Adrenal gland (tissue), 12 donors: Measurements from ENCODE around the gene SLC66A3. TPM values are rescaled to one million over a fixed set of nuclear protein-coding genes. Genes with fewer than 3 reads are reported as not detected.

ENCODE experiments used
- DNase-seq, 7 donors: peaks; one replicate each; pipeline ENCODE4 v3.0.0-alpha.2; 2019 to 2020
- H3K27ac ChIP-seq, 5 donors: fragments of 200-600 bp; sonication (generic) in 4 of 5; 1 replicate in 3 of 5; 2 replicates in 2 of 5; pipeline versions ENCODE4 v1.5.1 to v1.8.0; 2016 to 2020; ENCODE audit warnings: mild to moderate bottlenecking in 1 of 5
- H3K27me3 ChIP-seq: fragments of 200-600 bp; 2 replicates; pipeline ENCODE4 v1.8.0; 2021
- H3K36me3 ChIP-seq, 2 donors: fragments of 200-600 bp; replicated peaks in 1 of 2; 1 replicate in 1 of 2; 2 replicates in 1 of 2; pipeline versions ENCODE4 v1.5.1 to v1.8.0; 2018 to 2022
- H3K4me1 ChIP-seq, 2 donors: fragments of 200-600 bp; replicated peaks in 1 of 2; 1 replicate in 1 of 2; 2 replicates in 1 of 2; pipeline versions ENCODE4 v1.5.1 to v1.8.0; 2018 to 2021
- H3K4me3 ChIP-seq, 4 donors: fragments of 200-600 bp; sonication (generic) in 3 of 4; one replicate each; pipeline ENCODE4 v1.5.1; 2016 to 2018
- H3K9me3 ChIP-seq, 3 donors: fragments of 200-600 bp; sonication (generic) in 1 of 3; replicated peaks in 1 of 3; 1 replicate in 2 of 3; 2 replicates in 1 of 3; pipeline versions ENCODE4 v1.5.1 to v1.8.0; 2016 to 2021
- CTCF ChIP-seq, 6 experiments: fragments of 450-650 bp in 4 of 6; fragments of 200-600 bp in 2 of 6; sonication (generic) in 1 of 6; IDR thresholded peaks; 1 replicate in 5 of 6; 2 replicates in 1 of 6; pipeline versions ENCODE4 v1.5.1 to v1.8.0; 2016 to 2021; ENCODE audit warnings: antibody characterized with exemption in 6 of 6, mild to moderate bottlenecking in 2 of 6, moderate library complexity in 1 of 6
- POLR2A ChIP-seq, 2 donors: fragments of 450-650 bp; IDR thresholded peaks; one replicate each; pipeline ENCODE4 v1.6.1; 2017; ENCODE audit warnings: antibody characterized with exemption in 2 of 2, mild to moderate bottlenecking in 2 of 2, moderate library complexity in 1 of 2
- WGBS, 4 donors: extraction: QIAGEN DNeasy Blood & Tissue Kit in 2 of 4; methylation state at CpG; one replicate each; pipeline versions ENCODE4 v1.1.5 to v1.1.7; 2013 to 2017; 5-methylcytosine and 5-hydroxymethylcytosine counted together
- intact Hi-C, 2 donors: fragments of 100-400 bp; cut with DNase I; formaldehyde crosslinking; loops; one replicate each; pipeline versions ENCODE4 v1.14.1 to v1.15.0; 2022 to 2023
- polyA plus RNA-seq, 3 donors: library from polyadenylated mRNA; stranded (reverse); fragments of 200-250 nt in 2 of 3; fragments of 350-450 nt in 1 of 3; fragmentation: Illumina TruSeq in 1 of 3; extraction: RNeasy Lipid Tissue Mini Kit (QIAGEN cat#74804) in 1 of 3; gene quantifications; one replicate each; pipeline ENCODE4 v1.2.3, GENCODE V29; 2013 to 2014
- total RNA-seq, 9 donors: library from RNA; depleted of rRNA in 4 of 9; stranded (reverse); fragments of >200 nt in 4 of 9; fragments of 120-200 nt in 1 of 9; fragmentation: NEBNext Ultra II Directional in 1 of 9; extraction: Animal tissue kit (Norgen Biotek cat#: 25700) in 1 of 9; gene quantifications; one replicate each; pipeline versions ENCODE4 v1.1.0 to v1.2.4, GENCODE V29; 2013 to 2023
- donor health status: healthy with polysubstance abuse.
- donor health status: Bipolar disorder and iron deficiency.
- donor health status: DM: yes; HTN: yes; CAD: no.
- donor health status: DM: no; HTN: no; CAD: no.
- donor health status: DM: no; HTN: no; CAD: no.
- donor health status: DM: yes; HTN: yes; CAD: no.

Gene SLC66A3
- total and polyA plus RNA-seq, 12 donors: 13.0 to 162 (median 41.0) TPM

GRCh38 chr2:11140492-11140891 is 14.8 kb upstream of the SLC66A3 start:
- no peak for DNase-seq
- no peak overlapping the region for H3K27ac ChIP-seq
- no peaks in the 10 kb centered on the region for H3K4me1 ChIP-seq
- TF ChIP-seq CTCF (IDR thresholded peaks at IDR 0.05) (no peak), POLR2A (IDR thresholded peaks at IDR 0.05) (no peak)
- H3K27me3 ChIP-seq: no peaks in the 10 kb centered on the region
- H3K4me3 ChIP-seq: no peak overlapping the region
- H3K36me3 ChIP-seq: no peaks in the 10 kb centered on the region
- no peaks in the 10 kb centered on the region for H3K9me3 ChIP-seq
- 76 to 89% (median 80%) methylated on average over 4 of the region's 4 CpGs for WGBS, 4 donors
- intact Hi-C loops: no loop called here

- intact Hi-C loops: no loop called here
- Histone ChIP-seq H3K9me3 (no peaks in the 10 kb centered on the region), H3K4me3 (no peak overlapping the region), H3K27me3 (no peaks in the 10 kb centered on the region), H3K27ac (no peak overlapping the region), H3K36me3 (no peaks in the 10 kb centered on the region), H3K4me1 (no peaks in the 10 kb centered on the region)
- TF ChIP-seq POLR2A (IDR thresholded peaks at IDR 0.05) (no peak), CTCF (IDR thresholded peaks at IDR 0.05) (no peak)
- WGBS, 4 donors: 80 to 90% (median 86%) methylated on average over 4 of the region's 4 CpGs
- DNase-seq: no peak
Measured at GRCh38 chr2:11141319-11141718, 13.9 kb upstream of the SLC66A3 start.

GRCh38 chr2:11142330-11142729 is 12.9 kb upstream of the SLC66A3 start:
- intact Hi-C loops: no loop called here
- TF ChIP-seq CTCF (IDR thresholded peaks at IDR 0.05): no peak
- WGBS, 4 donors: 67 to 83% (median 77%) methylated on average over 3 of the region's 3 CpGs

GRCh38 chr2:11142987-11143386 is 12.3 kb upstream of the SLC66A3 start:
- no peak for DNase-seq
- no peaks in the 10 kb centered on the region for H3K27me3 ChIP-seq
- H3K4me1 ChIP-seq: no peaks in the 10 kb centered on the region
- no peak overlapping the region for H3K4me3 ChIP-seq
- no peak for TF ChIP-seq CTCF (IDR thresholded peaks at IDR 0.05)
- no peak for TF ChIP-seq POLR2A (IDR thresholded peaks at IDR 0.05)
- H3K9me3 ChIP-seq: no peaks in the 10 kb centered on the region
- H3K36me3 ChIP-seq: no peaks in the 10 kb centered on the region
- 73 to 85% (median 78%) methylated on average over 6 of the region's 6 CpGs for WGBS, 4 donors
- intact Hi-C loops: no loop called here
- H3K27ac ChIP-seq: no peak overlapping the region

More at GRCh38 chr2:11142330-11142729, 12.9 kb upstream of the SLC66A3 start:
- no peak overlapping the region for H3K4me3 ChIP-seq
- H3K4me1 ChIP-seq: no peaks in the 10 kb centered on the region
- H3K27ac ChIP-seq: no peak overlapping the region
- H3K36me3 ChIP-seq: no peaks in the 10 kb centered on the region
- no peaks in the 10 kb centered on the region for H3K27me3 ChIP-seq
- H3K9me3 ChIP-seq: no peaks in the 10 kb centered on the region
- no peak for DNase-seq
